SK-N-SH (cell line): Measurements from ENCODE around the gene TMEM184C. TPM values are rescaled to one million over a fixed set of nuclear protein-coding genes. Genes with fewer than 3 reads are reported as not detected.

Experiments
- CTCF ChIA-PET: fragments of 300-600, 350-600 bp; formaldehyde crosslinking; extraction: SDS; loops from one replicate; lab custom pipeline; 2021; lab: Yijun Ruan, JAX
- POLR2A ChIA-PET: fragments of 350-600 bp; sonication (Branson Sonifier 250); formaldehyde crosslinking; extraction: SDS; loops from one replicate; lab custom pipeline; 2020; ENCODE audit warnings: antibody characterized with exemption, inconsistent platforms; lab: Yijun Ruan, JAX
- DNase-seq: peaks from one replicate; pipeline ENCODE4 v3.0.0; 2012
- H2AFZ ChIP-seq: fragments of 200-600 bp; sonication (generic); 2 replicates; pipeline ENCODE4 v1.8.1; 2016; ENCODE audit warnings: antibody characterized with exemption, mild to moderate bottlenecking, low read depth
- H3F3A ChIP-seq: fragments of 200-600 bp; sonication (generic); replicated peaks from 2 replicates; pipeline ENCODE3; 2016; ENCODE audit warnings: antibody characterized with exemption, mild to moderate bottlenecking; ENCODE audit not compliant: insufficient read depth
- H3K27ac ChIP-seq, 2 experiments: fragments of 200-500 bp in 1 of 2; fragments of 200-600 bp in 1 of 2; sonication (Bioruptor generic) in 1 of 2; sonication (generic), shearing (Covaris generic) in 1 of 2; 2 replicates each; pipeline versions ENCODE4 v1.5.1 to v1.6.1; 2014 to 2016; ENCODE audit warnings: low read depth in 2 of 2, inconsistent platforms in 1 of 2, low read length in 1 of 2, mild to moderate bottlenecking in 1 of 2, mixed read lengths in 1 of 2
- H3K27me3 ChIP-seq: fragments of 200-600 bp; sonication (generic), shearing (Covaris generic); 2 replicates; pipeline ENCODE4 v1.6.1; 2016; ENCODE audit warnings: mixed run types; ENCODE audit not compliant: insufficient read depth
- H3K36me3 ChIP-seq, 2 experiments: fragments of 200-500 bp in 1 of 2; fragments of 200-600 bp in 1 of 2; sonication (Bioruptor generic) in 1 of 2; sonication (generic) in 1 of 2; replicated peaks in 1 of 2; 2 replicates each; pipeline versions ENCODE3 to v1.5.1; 2014 to 2016; ENCODE audit warnings: low read length in 1 of 2, mild to moderate bottlenecking in 1 of 2; ENCODE audit not compliant: insufficient read depth in 2 of 2, control insufficient read depth in 1 of 2
- H3K4me1 ChIP-seq, 2 experiments: fragments of 200-500 bp in 1 of 2; fragments of 200-600 bp in 1 of 2; sonication (Bioruptor generic) in 1 of 2; sonication (generic), shearing (Covaris generic) in 1 of 2; 2 replicates each; pipeline versions ENCODE4 v1.5.1 to v1.6.1; 2014 to 2016; ENCODE audit warnings: low read depth in 1 of 2, low read length in 1 of 2, mixed run types in 1 of 2; ENCODE audit not compliant: insufficient read depth in 2 of 2, control insufficient read depth in 1 of 2
- H3K4me2 ChIP-seq: fragments of 200-600 bp; sonication (generic), shearing (Covaris generic); 2 replicates; pipeline ENCODE4 v1.6.1; 2017; ENCODE audit warnings: mixed run types
- H3K4me3 ChIP-seq, 2 experiments: fragments of 200-500 bp in 1 of 2; fragments of 200-600 bp in 1 of 2; sonication (Bioruptor generic) in 1 of 2; sonication (generic), shearing (Covaris generic) in 1 of 2; 2 replicates each; pipeline versions ENCODE4 v1.5.1 to v1.8.1; 2014 to 2016; ENCODE audit warnings: low read depth in 2 of 2, inconsistent platforms in 1 of 2, low read length in 1 of 2, mild to moderate bottlenecking in 1 of 2, mixed read lengths in 1 of 2, moderate library complexity in 1 of 2
- H3K79me2 ChIP-seq: fragments of 200-600 bp; sonication (generic); 2 replicates; pipeline ENCODE4 v1.8.1; 2017; ENCODE audit warnings: mild to moderate bottlenecking; ENCODE audit not compliant: insufficient read depth
- H3K9ac ChIP-seq: fragments of 200-600 bp; sonication (generic); 2 replicates; pipeline ENCODE4 v1.6.1; 2017; ENCODE audit warnings: mixed run types
- H3K9me2 ChIP-seq: fragments of 200-600 bp; sonication (generic); 2 replicates; pipeline ENCODE4 v1.6.1; 2017; ENCODE audit warnings: mixed run types
- H3K9me3 ChIP-seq: fragments of 200-600 bp; sonication (generic); 2 replicates; pipeline ENCODE4 v1.6.1; 2017; ENCODE audit warnings: mixed run types, mild to moderate bottlenecking, moderate library complexity
- H4K20me1 ChIP-seq: fragments of 200-600 bp; sonication (generic); 2 replicates; pipeline ENCODE4 v1.6.1; 2017; ENCODE audit warnings: mild to moderate bottlenecking, mixed run types; ENCODE audit not compliant: insufficient read depth
- CTCF ChIP-seq: fragments of 200-600 bp; sonication (generic); IDR thresholded peaks from 2 replicates; pipeline ENCODE4 v1.6.1; 2017; ENCODE audit warnings: antibody characterized with exemption, mild to moderate bottlenecking, moderate library complexity
- FOXM1 ChIP-seq: IDR thresholded peaks from 2 replicates; pipeline ENCODE4 v1.4.0; 2012; ENCODE audit warnings: low read depth, mild to moderate bottlenecking
- GABPA ChIP-seq: IDR thresholded peaks from 2 replicates; pipeline ENCODE4 v1.4.0; 2012; ENCODE audit warnings: low read depth, mild to moderate bottlenecking
- IRF3 ChIP-seq: fragments of 150-350 bp; IDR thresholded peaks from 2 replicates; pipeline ENCODE4 v1.6.1; 2016; ENCODE audit warnings: mild to moderate bottlenecking, low read depth, low read length
- JUND ChIP-seq: IDR thresholded peaks from 2 replicates; pipeline ENCODE4 v1.4.0; 2012
- MEF2A ChIP-seq: IDR thresholded peaks from 2 replicates; pipeline ENCODE4 v1.4.0; 2012; ENCODE audit warnings: low read depth, borderline replicate concordance
- NRF1 ChIP-seq: IDR thresholded peaks from 2 replicates; pipeline ENCODE4 v1.6.1; 2012; ENCODE audit warnings: low read depth, mild to moderate bottlenecking, low read length
- RXRA ChIP-seq: IDR thresholded peaks from 2 replicates; pipeline ENCODE4 v1.4.0; 2012; ENCODE audit warnings: low read depth, mild to moderate bottlenecking, borderline replicate concordance
- SIN3A ChIP-seq: IDR thresholded peaks from 2 replicates; pipeline ENCODE4 v1.6.1; 2012; ENCODE audit warnings: low read depth, mild to moderate bottlenecking, low read length, moderate library complexity, borderline replicate concordance
- TCF12 ChIP-seq: IDR thresholded peaks from 2 replicates; pipeline ENCODE4 v1.4.0; 2012
- YY1 ChIP-seq: IDR thresholded peaks from 2 replicates; pipeline ENCODE4 v1.4.0; 2012; ENCODE audit warnings: low read depth, mild to moderate bottlenecking
- WGBS: methylation state at CpG from one replicate; pipeline ENCODE4 v1.1.6; 2017; ENCODE audit warnings: low lambda C conversion rate; 5-methylcytosine and 5-hydroxymethylcytosine counted together
- polyA plus RNA-seq, 3 experiments: library from polyadenylated mRNA; depleted of rRNA; stranded (reverse); fragments of >200 nt; gene quantifications; 2 replicates each; pipeline ENCODE4 v1.2.3, GENCODE V29; 2012

TMEM184C gene
- polyA plus RNA-seq, 1 of the 3 experiments (the other 2 are of a cell fraction): 17.5 TPM

GRCh38 chr4:147580396-147580795, 36.8 kb upstream of the TMEM184C start:
- ChIA-PET CTCF (interaction anchor here (0.8 to 1.3 kb wide), 4 partner anchors 9 to 423 kb away, joined by 3 to 6 read pairs (median 6); no protein-coding TSS in a partner anchor), POLR2A (interaction anchor here (0.7 kb wide), 1 partner anchor 459 kb away, joined by 3 read pairs; no protein-coding TSS in a partner anchor)
- Histone ChIP-seq H3K9ac (no peak overlapping the region), H2AFZ (no peak overlapping the region), H3K9me3 (no peaks in the 10 kb centered on the region), H4K20me1 (no peaks in the 10 kb centered on the region), H3K9me2 (no peaks in the 10 kb centered on the region), H3K4me3 (no peak overlapping the region)
- TF ChIP-seq NRF1: no peak
- TF ChIP-seq SIN3A: no peak
- TF ChIP-seq GABPA: no peak
- TF ChIP-seq CTCF: no peak
- TF ChIP-seq YY1: no peak
- TF ChIP-seq JUND: no peak
- no peak for TF ChIP-seq FOXM1
- no peak for TF ChIP-seq RXRA
- no peak for TF ChIP-seq IRF3
- TF ChIP-seq TCF12: no peak
- TF ChIP-seq, all 33 proteins: peak for 0
- no peak overlapping the region for H3K27ac ChIP-seq
- H3K4me2 ChIP-seq: no peak overlapping the region
- no peaks in the 10 kb centered on the region for H3K27me3 ChIP-seq
- peaks cover 12% of the 10 kb centered on the region for H3F3A ChIP-seq
- H3K79me2 ChIP-seq: no peaks in the 10 kb centered on the region
- H3K4me1 ChIP-seq: 0 out of 4 replicates have a peak, but pooled peaks cover 0 to 7% of the 10 kb centered on the region in 2 experiments
- H3K36me3 ChIP-seq: no peaks in the 10 kb centered on the region
- WGBS: 63% methylated on average over 1 of the region's 1 CpG
- DNase-seq: no peak

- Histone ChIP-seq H3K4me3 (no peak overlapping the region), H3F3A (peaks cover 12% of the 10 kb centered on the region), H2AFZ (no peak overlapping the region), H3K9me3 (no peaks in the 10 kb centered on the region), H3K4me1 (peaks cover 6 to 7% of the 10 kb centered on the region in 2 experiments; a peak in 2 of 4 replicates), H3K9me2 (no peaks in the 10 kb centered on the region), H3K36me3 (no peaks in the 10 kb centered on the region), H4K20me1 (no peaks in the 10 kb centered on the region), H3K79me2 (no peaks in the 10 kb centered on the region), H3K4me2 (no peak overlapping the region), H3K27ac (no peak overlapping the region), H3K27me3 (no peaks in the 10 kb centered on the region), H3K9ac (no peak overlapping the region)
- WGBS: 89% methylated on average over 6 of the region's 6 CpGs
- no peak for TF ChIP-seq MEF2A
- ChIA-PET POLR2A (no interaction called here), CTCF (interaction anchor here (0.6 to 1.3 kb wide), 4 partner anchors 8 to 421 kb away, joined by 3 to 6 read pairs (median 4); no protein-coding TSS in a partner anchor)
- DNase-seq: no peak
Measured at GRCh38 chr4:147581606-147582350, 35.4 kb upstream of the TMEM184C start.
